HG03280 (cell line): ENCODE results near the gene INPP5A.
"Not testable (repeated sequence)": the region's sequence is repeated elsewhere in the genome, so short reads cannot be mapped to it uniquely, and the experiment has no call there.

Source experiments
- ATAC-seq: cut with Tn5 transposase; IDR thresholded peaks from one replicate; pipeline ENCODE4 v1.9.1; 2021; ENCODE audit warnings: mild to moderate bottlenecking, moderate library complexity; ENCODE audit not compliant: unreplicated experiment

Gene INPP5A

DNA sequence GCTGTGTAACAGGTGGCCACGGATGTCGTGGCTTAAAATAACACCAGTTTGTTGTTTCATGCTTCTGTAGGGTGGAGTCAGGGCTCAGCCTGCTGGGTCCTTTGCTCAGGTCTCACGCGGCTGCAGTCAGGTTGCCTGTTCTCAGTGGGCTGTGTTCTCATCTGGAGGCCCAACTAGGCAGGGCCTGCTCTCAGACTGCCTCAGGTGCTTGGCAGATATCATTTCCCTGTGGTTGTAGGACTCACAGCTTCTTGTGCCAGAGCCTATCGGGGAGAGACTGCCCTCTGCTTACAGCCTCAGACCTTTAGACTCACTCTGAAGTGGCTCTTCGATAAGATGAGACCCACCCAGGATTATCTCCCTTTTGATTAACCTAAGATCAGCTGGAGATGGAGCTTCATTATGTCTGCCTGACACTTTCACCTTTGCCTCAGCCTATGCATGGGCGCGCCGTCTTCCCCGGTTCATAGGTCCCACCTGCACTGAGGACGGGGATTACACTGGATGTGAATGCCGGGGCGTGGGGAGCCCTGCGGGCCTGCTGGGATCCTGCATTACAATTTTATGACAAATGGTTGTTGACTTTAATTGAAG lies 55.3 kb downstream of the INPP5A start:
- ATAC-seq, result no peak

GRCh38 chr10:132593389-132593788 lies 55.8 kb downstream of the INPP5A start:
- peak; percentile 77 for ATAC-seq

DNA sequence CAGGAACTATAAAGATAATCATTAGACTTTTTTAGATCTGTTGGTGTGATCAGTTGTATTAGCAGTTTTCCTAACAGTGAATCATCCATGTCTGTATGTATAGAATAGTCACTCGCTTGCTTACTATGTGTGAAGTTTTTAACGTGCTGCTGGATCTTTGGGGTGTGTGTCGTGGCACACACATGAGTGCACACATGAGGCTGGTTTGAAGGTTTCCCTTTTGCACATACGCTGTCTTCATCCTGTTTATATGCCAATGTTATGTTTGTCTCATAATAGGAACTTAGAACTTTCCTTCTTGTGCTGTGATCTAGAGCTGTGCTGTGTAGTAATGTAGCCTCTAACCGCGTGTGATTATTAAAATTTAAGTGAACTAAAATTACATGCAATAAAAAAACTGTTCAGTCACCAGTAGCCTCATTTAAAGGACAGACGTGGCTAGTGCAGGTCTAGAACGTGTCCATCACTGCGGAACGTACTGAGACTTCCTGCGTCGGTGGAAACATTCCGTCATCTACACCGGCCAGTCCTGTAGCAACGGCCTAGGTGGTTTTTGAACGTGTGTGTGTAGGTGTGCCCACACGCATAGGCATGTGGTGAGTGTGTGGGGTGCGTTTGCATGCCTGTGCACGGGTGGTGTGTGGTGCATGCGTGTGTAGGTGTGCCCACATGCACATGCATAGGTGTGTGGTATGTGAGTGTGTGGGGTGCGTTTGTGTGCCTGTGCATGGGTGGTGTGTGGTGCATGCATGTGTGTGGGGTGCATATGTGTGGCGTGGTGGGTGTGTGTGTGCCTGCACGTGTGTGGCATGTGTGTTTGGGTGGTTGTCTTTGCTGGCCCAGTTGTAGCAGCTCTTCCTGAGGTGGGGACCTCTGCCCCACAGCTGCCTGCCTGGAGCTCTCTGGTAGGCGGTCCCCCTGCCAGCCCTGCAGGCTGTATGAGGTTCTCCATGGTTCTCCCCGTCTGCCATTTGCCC lies 56.6 kb downstream of the INPP5A start:
- ATAC-seq, result no peak

DNA sequence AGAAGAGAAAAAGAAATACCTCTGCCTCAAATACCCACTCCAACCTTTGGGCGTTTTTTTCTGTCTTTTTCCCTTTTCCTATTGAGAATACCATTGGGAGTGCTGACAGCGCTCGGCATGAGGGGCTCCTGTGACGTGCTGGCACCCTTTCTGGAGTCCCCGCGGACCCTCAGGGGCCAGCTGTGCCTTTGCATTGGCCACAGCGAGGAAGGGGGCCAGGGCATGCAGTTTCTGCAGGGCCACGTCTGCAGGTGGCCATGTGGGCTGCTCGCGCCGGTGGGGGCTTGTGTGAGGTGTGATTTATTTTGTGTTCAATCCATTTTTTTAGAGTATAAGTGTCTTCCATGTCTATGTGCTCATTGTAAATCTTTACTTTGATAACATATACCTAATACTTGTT lies 57.4 kb downstream of the INPP5A start:
- no peak for ATAC-seq

DNA sequence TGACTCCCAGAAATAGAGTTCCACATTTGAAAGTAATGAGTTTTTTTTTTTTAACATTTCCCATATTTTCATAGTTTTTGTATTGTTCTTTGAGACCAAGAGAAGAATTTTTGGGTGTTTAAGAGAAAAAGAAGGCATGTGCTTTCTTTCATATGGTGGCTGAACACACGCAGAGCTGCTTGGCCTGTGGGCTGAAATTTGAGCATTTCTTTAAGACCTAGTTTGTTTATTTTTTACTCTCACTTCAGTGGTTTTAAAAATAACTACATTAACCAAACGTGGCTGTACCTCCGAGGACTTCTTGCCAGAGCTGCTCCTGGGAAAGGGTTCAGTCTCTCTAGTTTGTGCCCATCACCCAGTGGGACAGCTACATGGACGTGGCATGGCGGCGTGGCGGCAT lies 58.3 kb downstream of the INPP5A start:
- ATAC-seq, result no peak

- no peak for ATAC-seq
Observed at GRCh38 chr10:132596742-132597279, 59.2 kb downstream of the INPP5A start.

DNA sequence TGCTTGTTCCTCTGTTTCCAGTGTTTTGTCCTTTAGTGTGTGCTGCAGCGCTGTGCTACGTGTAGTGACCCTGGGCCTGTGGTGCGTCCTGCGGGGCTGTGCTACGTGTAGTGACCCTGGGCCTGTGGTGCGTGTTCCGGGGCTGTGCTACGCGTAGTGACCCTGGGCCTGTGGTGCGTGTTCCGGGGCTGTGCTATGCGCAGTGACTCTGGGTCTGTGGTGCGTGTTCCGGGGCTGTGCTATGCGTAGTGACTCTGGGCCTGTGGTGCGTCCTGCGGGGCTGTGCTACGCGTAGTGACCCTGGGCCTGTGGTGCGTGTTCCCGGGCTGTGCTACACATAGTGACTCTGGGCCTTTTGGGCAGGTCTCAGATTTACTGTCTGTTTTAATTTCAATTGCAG lies 60.1 kb downstream of the INPP5A start:
- no peak for ATAC-seq

GRCh38 chr10:132599023-132599618 lies 61.5 kb downstream of the INPP5A start:
- not testable (repeated sequence) for ATAC-seq

DNA sequence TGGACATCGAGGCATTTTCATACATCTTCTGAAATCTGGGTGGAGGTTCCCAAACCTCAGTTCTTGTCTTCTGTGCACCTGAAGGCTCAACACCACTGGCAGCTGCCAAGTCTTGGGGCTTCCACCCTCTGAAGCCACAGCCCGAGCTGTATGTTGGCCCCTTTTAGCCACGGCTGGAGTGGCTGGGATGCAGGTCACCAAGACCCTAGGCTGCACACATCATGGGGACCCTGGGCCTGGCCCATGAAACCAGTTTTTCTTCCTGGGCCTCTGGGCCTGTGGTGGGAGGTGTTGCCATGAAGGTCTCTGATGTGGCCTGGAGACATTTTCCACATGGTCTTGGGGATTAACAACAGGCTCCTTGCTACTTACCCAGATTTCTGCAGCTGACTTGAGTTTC lies 62.1 kb downstream of the INPP5A start:
- ATAC-seq, result no peak

GRCh38 chr10:132600416-132600815 lies 62.8 kb downstream of the INPP5A start:
- ATAC-seq, result no peak

DNA sequence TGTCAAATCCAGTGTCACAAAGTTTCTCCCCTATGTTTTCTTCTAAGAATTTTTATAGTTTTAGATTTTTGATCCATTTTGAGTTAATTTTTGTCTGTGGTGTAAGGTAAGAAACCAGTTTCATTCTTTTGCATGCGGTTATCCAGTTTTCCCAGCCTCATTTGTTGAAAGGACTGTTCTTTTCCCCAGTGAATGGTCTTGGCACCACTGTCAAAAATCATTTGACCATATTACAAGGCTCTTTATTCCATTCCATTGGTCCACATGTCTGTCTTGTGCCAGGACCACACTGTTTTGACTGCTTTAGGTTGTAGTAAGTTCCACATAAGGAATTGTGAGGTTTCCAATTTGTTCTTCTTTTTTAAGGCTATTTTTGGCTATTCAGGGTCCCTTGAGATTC lies 64.0 kb downstream of the INPP5A start:
- no peak for ATAC-seq

- ATAC-seq, result no peak
Observed at GRCh38 chr10:132602614-132603013, 65.0 kb downstream of the INPP5A start.

- no peak for ATAC-seq
Observed at GRCh38 chr10:132603851-132604533, 66.4 kb downstream of the INPP5A start.

GRCh38 chr10:132604686-132605085 lies 67.1 kb downstream of the INPP5A start:
- ATAC-seq, result no peak

DNA sequence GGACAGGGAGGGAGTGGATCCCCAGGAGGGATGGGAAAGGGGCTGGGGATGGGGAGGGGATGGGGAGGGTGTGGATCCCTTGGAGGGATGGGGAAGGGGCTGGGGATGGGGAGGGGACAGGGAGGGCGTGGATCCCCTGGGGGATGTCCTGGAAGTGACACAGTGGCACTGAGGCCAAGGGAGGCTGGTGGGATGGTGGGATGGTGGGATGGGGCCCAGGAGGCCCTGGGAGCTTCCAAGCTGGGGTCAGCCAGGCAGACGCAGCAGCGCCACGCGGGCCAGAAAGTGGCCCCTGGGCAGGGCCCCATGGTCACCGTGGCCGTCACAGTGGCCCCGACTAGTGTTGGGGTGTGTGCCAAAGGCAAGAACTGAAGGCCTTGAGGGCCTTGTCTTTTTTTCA lies 67.8 kb downstream of the INPP5A start:
- ATAC-seq, result no peak

DNA sequence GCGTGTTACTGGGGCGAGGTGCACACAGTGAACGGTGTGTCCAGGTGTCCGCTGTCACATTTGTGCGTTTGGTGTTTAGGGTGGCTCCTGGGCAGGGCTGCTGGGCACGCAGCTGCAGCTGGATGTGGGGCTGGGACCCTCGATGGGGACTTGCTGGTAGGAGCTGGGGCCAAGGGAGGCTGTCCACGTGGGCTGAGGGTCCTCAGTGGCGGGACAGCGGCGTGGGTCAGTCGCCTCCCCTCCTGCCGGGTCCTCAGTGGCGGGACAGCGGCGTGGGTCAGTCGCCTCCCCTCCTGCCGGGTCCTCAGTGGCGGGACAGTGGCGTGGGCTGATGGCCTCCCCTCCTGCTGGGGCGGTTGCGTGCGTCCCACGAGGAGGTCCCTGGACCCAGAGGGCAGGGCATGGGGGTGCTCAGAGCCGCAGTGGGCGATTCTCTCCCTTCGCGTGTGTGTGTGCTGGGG lies 68.5 kb downstream of the INPP5A start:
- ATAC-seq, result no peak

- ATAC-seq, result no peak
Observed at GRCh38 chr10:132606536-132607316, 69.1 kb downstream of the INPP5A start.

DNA sequence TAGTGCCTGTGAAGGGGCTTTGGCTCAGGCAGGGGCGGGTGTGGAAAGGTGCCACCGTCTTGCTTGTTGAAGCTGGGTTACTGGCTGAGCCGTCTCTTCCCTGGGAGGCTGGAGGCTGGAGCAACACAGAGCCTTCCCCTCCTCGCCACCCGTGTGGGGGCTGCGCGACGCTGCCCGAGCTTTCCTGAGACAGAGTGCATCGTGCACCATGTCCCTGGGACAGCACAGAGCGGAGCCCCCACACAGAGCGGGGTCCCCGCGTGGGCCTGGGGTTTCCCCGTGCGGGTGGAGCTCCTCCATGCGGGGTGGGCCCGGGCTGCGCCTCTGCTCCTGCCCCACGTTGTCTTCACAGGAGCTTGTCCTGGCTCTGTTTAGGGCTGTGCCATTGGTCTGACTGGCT lies 69.9 kb downstream of the INPP5A start:
- ATAC-seq, result no peak

DNA sequence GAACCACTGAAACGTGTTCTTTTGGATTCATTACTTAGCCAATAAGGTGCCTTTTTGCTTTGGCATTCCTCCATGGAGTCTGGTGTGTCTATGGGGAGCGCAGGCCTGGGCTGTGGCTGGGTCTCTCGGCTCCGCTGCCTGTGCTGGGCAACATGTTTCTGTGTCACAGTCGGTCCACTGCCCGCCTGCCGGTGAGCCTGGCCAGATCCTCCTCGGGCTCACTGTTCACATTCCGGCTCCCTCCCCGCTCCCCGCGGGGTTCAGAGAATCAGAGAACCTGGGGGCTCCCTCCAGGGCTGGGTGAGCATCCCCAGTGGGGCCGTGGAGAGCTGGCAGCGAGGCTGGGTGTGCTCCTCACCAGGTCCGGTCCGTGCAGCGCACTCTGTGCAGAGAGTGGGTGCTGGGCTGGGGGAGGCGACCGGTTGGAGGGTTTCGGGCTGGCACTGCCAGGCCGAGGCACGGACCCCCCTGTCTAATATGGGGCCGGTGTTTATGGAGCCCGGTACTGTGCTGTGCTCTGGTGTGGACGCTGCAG lies 70.4 kb downstream of the INPP5A start:
- no peak for ATAC-seq
